Keratinocyte (primary cell): ENCODE measurements around the gene FBXW12. TPM values are rescaled to one million over a fixed set of nuclear protein-coding genes. Genes with fewer than 3 reads are reported as not detected.

Experiments used
- DNase-seq: peaks from one replicate; pipeline ENCODE4 v3.0.0-alpha.2; 2011; ENCODE audit warnings: low read depth, missing footprints, low spot score
- FAIRE-seq: peaks from 2 replicates; lab custom pipeline; 2011; peaks lifted over from hg19 to GRCh38; lab: Jason Lieb, UNC
- H2AFZ ChIP-seq: 2 replicates; pipeline ENCODE4 v1.6.0; 2012; ENCODE audit warnings: low read length, control low read depth, inconsistent platforms; ENCODE audit not compliant: control insufficient read depth
- H3K27ac ChIP-seq: 2 replicates; pipeline ENCODE4 v1.5.1; 2011; ENCODE audit warnings: low read length; ENCODE audit not compliant: control insufficient read depth, insufficient read depth
- H3K27me3 ChIP-seq: 3 replicates; pipeline ENCODE4 v1.6.0; 2011; ENCODE audit warnings: low read length; ENCODE audit not compliant: control insufficient read depth, insufficient read depth; ENCODE audit errors: extremely low read depth
- H3K36me3 ChIP-seq, 2 experiments: 2 replicates in 1 of 2; 3 replicates in 1 of 2; pipeline ENCODE4 v1.5.1; 2011; ENCODE audit warnings: low read length in 2 of 2, mild to moderate bottlenecking in 1 of 2; ENCODE audit not compliant: control insufficient read depth in 2 of 2, insufficient read depth in 2 of 2; ENCODE audit errors: extremely low read depth in 1 of 2
- H3K4me1 ChIP-seq: 3 replicates; pipeline ENCODE4 v1.5.1; 2011; ENCODE audit warnings: low read length; ENCODE audit not compliant: control insufficient read depth, insufficient read depth; ENCODE audit errors: extremely low read depth
- H3K4me2 ChIP-seq: 3 replicates; pipeline ENCODE4 v1.6.0; 2011; ENCODE audit warnings: low read depth, low read length; ENCODE audit not compliant: control insufficient read depth, insufficient read depth; ENCODE audit errors: extremely low read depth
- H3K4me3 ChIP-seq, 3 experiments: fragments of 200-600 bp in 1 of 3; sonication (generic) in 1 of 3; 2 replicates in 2 of 3; 3 replicates in 1 of 3; pipeline ENCODE4 v1.5.1; 2011 to 2016; ENCODE audit warnings: low read length in 3 of 3, mild to moderate bottlenecking in 3 of 3, control low read depth in 2 of 3, inconsistent platforms in 1 of 3, low read depth in 1 of 3, mixed read lengths in 1 of 3, mixed run types in 1 of 3, moderate library complexity in 1 of 3; ENCODE audit not compliant: control insufficient read depth in 2 of 3, insufficient read depth in 2 of 3; ENCODE audit errors: extremely low read depth in 1 of 3
- H3K79me2 ChIP-seq: 2 replicates; pipeline ENCODE4 v1.6.0; 2012; ENCODE audit warnings: low read length; ENCODE audit not compliant: control insufficient read depth, insufficient read depth
- H3K9ac ChIP-seq: 3 replicates; pipeline ENCODE4 v1.6.0; 2011; ENCODE audit warnings: low read length; ENCODE audit not compliant: control insufficient read depth, insufficient read depth; ENCODE audit errors: extremely low read depth
- H3K9me1 ChIP-seq: 3 replicates; pipeline ENCODE4 v1.6.0; 2011; ENCODE audit warnings: low read length; ENCODE audit not compliant: control insufficient read depth, insufficient read depth; ENCODE audit errors: extremely low read depth
- H3K9me3 ChIP-seq: 2 replicates; pipeline ENCODE4 v1.5.1; 2012; ENCODE audit warnings: low read depth, low read length; ENCODE audit not compliant: control insufficient read depth
- H4K20me1 ChIP-seq: 3 replicates; pipeline ENCODE4 v1.6.0; 2011; ENCODE audit warnings: low read length; ENCODE audit not compliant: control insufficient read depth, insufficient read depth; ENCODE audit errors: extremely low read depth
- CTCF ChIP-seq, 3 experiments: IDR thresholded peaks in 1 of 3; conservative IDR thresholded peaks in 1 of 3; optimal IDR thresholded peaks in 1 of 3; 2 replicates in 2 of 3; 3 replicates in 1 of 3; pipeline versions ENCODE3 to v1.5.1; 2011; ENCODE audit warnings: low read length in 3 of 3, mild to moderate bottlenecking in 3 of 3, moderate library complexity in 2 of 3, control low read depth in 1 of 3, inconsistent platforms in 1 of 3; ENCODE audit not compliant: insufficient read depth in 2 of 3; ENCODE audit errors: extremely low read depth in 1 of 3
- EZH2 ChIP-seq: IDR thresholded peaks from one replicate; pipeline ENCODE4 v1.6.1; 2012; ENCODE audit warnings: inconsistent platforms, mild to moderate bottlenecking, low read length, moderate library complexity
- dilution Hi-C: fragments of 300-500 bp; cut with MboI; formaldehyde crosslinking; loops from one replicate; pipeline ENCODE4 v1.7.0; 2020; ENCODE audit warnings: low sequenced_read_pairs; ENCODE audit not compliant: extremely low pct_ligation_motif_present
- polyA plus RNA-seq, 5 experiments: library from polyadenylated mRNA; depleted of rRNA in 3 of 5; stranded (reverse) in 3 of 5; stranded (forward) in 1 of 5; unstranded in 1 of 5; fragments of >200 nt; gene quantifications; 1 replicate in 1 of 5; 2 replicates in 3 of 5; 3 replicates in 1 of 5; pipeline versions ENCODE4 v1.2.1 to v1.2.3, GENCODE V29; 2011 to 2012; ENCODE audit warnings: missing spikeins in 2 of 5, low read depth in 1 of 5, low replicate concordance in 1 of 5

FBXW12 gene
- polyA plus RNA-seq, 1 donor (not counting 4 experiments of a cell fraction or from before 2014, with no cell fraction given): not detected

GRCh38 chr3:48347500-48347899 lies 24.5 kb upstream of the FBXW12 start:
- Histone ChIP-seq H3K79me2 (no peaks in the 10 kb centered on the region), H4K20me1 (no peaks in the 10 kb centered on the region), H3K27me3 (no peaks in the 10 kb centered on the region), H3K4me1 (peaks cover 12% of the 10 kb centered on the region), H2AFZ (no peak overlapping the region), H3K4me2 (no peak overlapping the region), H3K36me3 (no peaks in the 10 kb centered on the region), H3K9ac (no peak overlapping the region), H3K27ac (no peak overlapping the region), H3K9me3 (no peaks in the 10 kb centered on the region), H3K9me1 (no peaks in the 10 kb centered on the region), H3K4me3 (no peak overlapping the region)
- dilution Hi-C loops: no loop called here
- DNase-seq (no peak), FAIRE-seq (peak; percentile 58)
- TF ChIP-seq CTCF (optimal IDR thresholded peaks at IDR 0.05 in 1 of 3, IDR thresholded peaks at IDR 0.05 in 1 of 3, conservative IDR thresholded peaks at IDR 0.05 in 1 of 3; ENCODE audit: extremely low read depth in 1 of 3, insufficient read depth in 2 of 3, low read length in 3 of 3): no peak
- TF ChIP-seq EZH2: no peak

GRCh38 chr3:48352546-48352945 lies 19.5 kb upstream of the FBXW12 start:
- Histone ChIP-seq H3K79me2 (no peaks in the 10 kb centered on the region), H3K9ac (no peak overlapping the region), H3K4me1 (peaks cover 12% of the 10 kb centered on the region), H3K9me3 (peaks cover under 1% of the 10 kb centered on the region), H2AFZ (no peak overlapping the region), H3K27ac (no peak overlapping the region), H3K27me3 (no peaks in the 10 kb centered on the region), H3K4me3 (no peak overlapping the region), H3K4me2 (peak overlapping the region; percentile 1), H4K20me1 (no peaks in the 10 kb centered on the region), H3K36me3 (no peaks in the 10 kb centered on the region), H3K9me1 (no peaks in the 10 kb centered on the region)
- TF ChIP-seq EZH2 (no peak), CTCF (optimal IDR thresholded peaks at IDR 0.05 in 1 of 3, IDR thresholded peaks at IDR 0.05 in 1 of 3, conservative IDR thresholded peaks at IDR 0.05 in 1 of 3; ENCODE audit: extremely low read depth in 1 of 3, insufficient read depth in 2 of 3, low read length in 3 of 3) (no peak)
- DNase-seq (no peak), FAIRE-seq (peak; percentile 74)
- dilution Hi-C loops: no loop called here
